ENCODE measurements around the gene OXCT2.
"Not testable (repeated sequence)": the region's sequence is repeated elsewhere in the genome, so short reads cannot be mapped to it uniquely, and the experiment has no call there.

Gene OXCT2

DNA sequence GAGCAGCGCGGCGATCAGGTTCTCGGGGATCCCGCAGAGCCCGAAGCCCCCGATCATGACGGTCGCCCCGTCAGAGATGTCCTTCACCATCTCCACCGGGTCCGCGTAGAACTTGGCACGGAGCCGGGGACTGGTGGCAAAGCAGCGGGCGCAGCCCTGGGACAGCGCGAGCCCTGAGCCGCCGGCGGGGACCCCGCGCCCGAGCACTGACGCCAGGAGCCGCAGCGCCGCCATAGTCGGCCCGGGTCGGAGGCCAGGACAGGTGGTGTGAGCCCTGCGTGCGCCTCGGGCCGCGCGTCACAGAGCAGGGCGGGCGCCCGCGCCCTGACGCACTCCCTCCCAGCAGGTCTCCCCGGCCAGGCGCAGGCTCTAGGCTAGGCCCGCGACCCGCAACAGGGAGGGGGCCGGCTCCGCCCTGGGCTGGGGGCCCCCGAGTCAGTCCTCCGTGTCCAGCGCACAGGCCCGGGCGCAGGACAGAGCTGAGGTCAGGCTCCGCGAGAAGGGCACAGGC, at the start of gene OXCT2:
TSS of gene OXCT2 (minus strand) at position 327 of the 511 bp plus-strand sequence. CDS start at position 234, 93 bp downstream.
- not testable (repeated sequence) for DNase-seq

- no peak for DNase-seq
Measured at GRCh38 chr1:39819091-39819812, 48.1 kb upstream of the OXCT2 start.

DNA sequence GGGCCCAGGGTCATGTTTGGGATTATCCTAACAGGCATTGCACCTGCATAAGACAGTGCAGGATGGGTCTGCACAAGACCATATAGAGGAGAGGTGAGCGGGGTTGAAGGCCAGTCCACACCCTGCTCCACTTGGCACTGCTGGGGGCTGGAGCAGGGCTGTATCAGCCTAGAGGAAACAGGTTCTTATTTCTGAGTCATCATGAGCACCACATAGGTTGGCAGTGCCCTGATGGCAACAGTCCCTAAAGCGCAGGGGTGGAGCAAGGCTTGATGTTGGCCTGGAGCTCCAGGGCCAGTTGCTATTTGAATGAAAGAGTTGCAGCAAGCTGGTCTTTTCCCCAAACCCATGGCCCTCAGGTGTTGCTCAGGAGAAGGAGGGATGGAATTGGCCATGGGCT, 47.3 kb upstream of the OXCT2 start:
- no peak for DNase-seq

DNA sequence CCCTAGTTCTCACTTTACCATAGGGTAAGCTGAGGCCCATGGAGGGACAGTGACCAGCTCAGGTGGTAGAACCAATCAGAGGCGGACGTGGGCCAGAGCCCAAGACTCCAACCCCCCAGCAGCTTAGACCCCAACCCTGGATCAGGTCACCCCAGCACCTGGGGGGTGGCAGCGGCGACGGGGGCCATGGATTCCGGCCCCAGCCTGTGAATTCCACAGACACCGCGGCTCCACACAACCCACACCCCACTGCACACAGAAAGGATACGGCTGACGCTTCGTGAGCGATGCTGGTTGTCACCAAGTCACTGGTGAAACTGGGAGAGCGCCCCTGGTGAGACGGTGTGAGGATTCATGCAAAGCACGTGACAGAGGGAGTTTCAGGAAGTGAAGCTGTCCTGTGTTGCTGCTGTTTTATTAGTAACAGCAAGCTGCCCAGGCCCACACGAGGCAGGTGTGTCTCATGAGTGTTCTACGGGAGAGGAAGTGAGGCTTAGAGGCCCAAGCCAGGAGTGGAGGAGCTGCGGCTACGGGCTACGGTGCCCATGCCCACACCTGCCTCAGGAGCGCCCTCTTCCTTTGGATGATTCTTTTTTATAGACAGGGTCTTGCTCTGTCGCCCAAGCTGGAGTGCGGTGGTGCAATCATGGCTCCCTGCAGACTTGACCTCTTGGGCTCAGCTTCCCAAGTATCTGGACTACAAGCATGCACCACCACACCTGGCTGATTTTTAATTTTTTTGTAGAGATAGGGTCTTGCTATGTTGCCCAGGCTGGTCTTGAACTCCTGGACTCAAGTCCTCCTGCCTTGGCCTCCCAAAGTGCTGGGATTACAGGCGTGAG, 46.2 kb upstream of the OXCT2 start:
- not testable (repeated sequence) for DNase-seq

DNA sequence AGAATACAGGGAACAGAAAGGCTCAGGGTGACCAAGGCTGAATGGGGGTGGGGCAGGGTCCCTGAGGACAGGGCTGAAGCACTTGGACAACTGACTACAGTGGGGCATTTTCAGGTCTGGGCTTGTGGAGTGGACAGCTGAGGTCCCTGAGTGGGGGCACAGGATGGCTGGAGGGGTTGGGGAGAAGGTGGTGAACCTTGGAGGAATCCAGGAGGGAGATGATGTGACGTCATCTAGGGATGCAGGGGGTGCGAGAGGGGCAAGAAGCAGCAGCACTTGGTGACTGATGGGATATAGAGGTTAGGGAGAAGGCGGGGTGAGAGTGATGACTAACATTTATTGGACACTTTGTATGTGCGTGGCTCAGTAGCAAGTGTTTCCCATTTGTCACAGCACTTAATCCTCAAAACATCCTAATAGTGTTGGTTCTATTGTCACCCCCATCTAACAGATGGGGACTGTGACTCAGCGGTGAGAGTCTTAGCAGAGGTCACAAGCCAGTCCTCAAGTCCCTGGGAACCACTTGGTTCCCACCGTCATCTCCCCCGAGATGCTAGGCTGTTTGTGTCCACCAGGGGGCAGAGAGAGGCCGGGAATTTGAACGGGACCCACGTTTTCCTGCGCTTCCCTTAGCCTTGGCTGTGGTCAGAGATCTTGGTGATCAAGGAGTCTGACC, 45.4 kb upstream of the OXCT2 start:
- DNase-seq, result peak; percentile 24

DNA sequence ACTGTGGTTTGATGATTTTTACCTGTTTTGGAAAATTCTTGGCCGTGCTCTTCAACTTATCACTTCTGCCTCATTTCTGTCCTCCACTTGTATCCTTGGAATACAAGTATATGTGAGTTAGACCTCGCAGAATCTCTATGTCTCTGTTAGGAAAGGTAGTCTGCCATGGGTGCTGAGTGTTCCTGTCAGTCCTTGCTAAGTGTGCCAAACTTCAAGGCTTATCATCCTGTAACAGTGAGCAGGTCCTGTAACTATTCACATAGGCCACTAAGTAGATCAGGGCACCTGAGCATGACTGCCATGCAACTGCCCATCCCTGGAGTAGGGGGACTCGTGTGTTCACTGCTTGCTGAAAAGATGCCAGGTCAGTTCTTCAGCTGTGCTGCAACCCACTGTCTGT, 41.8 kb upstream of the OXCT2 start:
- no peak for DNase-seq

- DNase-seq, result no peak
Measured at GRCh38 chr1:39808784-39809517, 37.8 kb upstream of the OXCT2 start.

- no peak for DNase-seq
Measured at GRCh38 chr1:39805385-39805784, 34.2 kb upstream of the OXCT2 start.

- no peak for DNase-seq
Measured at GRCh38 chr1:39802496-39803260, 31.5 kb upstream of the OXCT2 start.

DNA sequence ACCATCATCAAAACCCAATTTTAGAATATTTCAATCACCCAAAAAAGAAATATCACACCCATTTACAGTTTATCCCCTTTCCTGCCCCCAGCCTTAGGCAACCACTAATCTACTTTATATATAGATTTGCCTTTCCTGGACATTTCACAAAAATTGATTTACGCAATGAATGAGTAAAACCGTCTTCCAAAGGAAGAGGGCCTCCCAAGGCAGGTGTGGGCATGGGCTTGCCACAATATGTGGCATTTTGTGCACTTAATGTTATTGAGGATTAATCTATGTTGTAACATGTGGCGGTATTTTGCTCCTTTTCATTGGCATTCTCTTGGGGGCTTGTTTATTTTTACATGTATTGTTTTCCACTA, 29.3 kb upstream of the OXCT2 start:
- DNase-seq, result no peak

- peak; percentile 15 for DNase-seq
Measured at GRCh38 chr1:39799770-39800470, 28.8 kb upstream of the OXCT2 start.

DNA sequence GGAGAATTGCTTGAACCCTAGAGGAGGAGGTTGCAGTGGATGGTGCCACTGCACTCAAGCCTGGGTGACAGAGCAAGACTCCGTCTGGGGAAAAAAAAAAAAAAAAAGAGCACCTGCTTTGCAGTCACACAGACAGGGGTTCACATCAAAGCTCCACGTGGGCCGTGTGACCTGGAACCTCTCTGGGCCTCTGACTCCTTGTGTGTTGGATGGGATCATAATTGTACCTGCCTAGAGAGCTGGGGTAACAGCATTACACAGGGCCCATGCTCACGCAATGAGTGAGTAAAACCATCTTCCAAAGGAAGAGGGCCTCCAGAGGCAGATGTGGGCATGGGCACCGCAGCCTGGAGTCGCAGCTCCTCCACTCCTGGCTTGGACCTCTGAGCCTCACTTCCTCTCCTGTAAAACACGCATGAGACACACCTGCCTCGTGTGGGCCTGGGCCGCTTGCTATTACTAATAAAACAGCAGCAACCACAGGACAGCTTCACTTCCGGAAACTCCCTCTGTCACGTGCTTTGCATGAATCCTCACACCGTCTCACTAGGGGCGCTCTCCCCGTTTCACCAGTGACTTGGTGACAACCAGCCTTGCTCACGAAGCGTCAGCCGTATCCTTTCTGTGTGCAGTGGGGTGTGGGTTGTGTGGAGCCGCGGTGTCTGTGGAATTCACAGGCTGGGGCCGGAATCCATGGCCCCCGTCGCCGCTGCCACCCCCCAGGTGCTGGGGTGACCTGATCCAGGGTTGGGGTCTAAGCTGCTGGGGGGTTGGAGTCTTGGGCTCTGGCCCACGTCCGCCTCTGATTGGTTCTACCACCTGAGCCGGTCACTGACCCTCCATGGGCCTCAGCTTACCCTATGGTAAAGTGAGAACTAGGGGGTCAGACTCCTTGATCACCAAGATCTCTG, 28.0 kb upstream of the OXCT2 start:
- DNase-seq, result peak; percentile 74

DNA sequence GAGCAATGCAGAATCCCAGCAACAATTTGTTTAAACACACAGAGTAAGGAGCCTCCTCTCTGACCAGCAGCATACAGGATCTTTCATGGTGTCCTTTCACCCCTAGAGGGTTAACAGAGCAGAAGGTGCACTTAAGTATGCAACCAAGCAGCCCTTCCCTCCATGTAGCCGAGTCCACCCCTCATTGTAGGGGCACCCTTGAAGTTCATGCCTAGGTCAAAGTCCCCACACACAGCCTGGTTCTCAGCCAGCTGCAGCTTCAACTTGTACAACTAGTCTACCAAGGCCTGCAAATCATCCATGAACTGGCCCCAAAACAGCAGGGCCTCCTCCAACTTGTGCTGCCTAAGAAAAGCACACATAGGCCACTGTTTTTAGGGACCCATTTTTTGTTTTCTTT, 24.5 kb upstream of the OXCT2 start:
- DNase-seq, result no peak

GRCh38 chr1:39791838-39792237, 20.7 kb upstream of the OXCT2 start:
- DNase-seq, result no peak

GRCh38 chr1:39789571-39790110, 18.5 kb upstream of the OXCT2 start:
- DNase-seq, result peak; percentile 7

DNA sequence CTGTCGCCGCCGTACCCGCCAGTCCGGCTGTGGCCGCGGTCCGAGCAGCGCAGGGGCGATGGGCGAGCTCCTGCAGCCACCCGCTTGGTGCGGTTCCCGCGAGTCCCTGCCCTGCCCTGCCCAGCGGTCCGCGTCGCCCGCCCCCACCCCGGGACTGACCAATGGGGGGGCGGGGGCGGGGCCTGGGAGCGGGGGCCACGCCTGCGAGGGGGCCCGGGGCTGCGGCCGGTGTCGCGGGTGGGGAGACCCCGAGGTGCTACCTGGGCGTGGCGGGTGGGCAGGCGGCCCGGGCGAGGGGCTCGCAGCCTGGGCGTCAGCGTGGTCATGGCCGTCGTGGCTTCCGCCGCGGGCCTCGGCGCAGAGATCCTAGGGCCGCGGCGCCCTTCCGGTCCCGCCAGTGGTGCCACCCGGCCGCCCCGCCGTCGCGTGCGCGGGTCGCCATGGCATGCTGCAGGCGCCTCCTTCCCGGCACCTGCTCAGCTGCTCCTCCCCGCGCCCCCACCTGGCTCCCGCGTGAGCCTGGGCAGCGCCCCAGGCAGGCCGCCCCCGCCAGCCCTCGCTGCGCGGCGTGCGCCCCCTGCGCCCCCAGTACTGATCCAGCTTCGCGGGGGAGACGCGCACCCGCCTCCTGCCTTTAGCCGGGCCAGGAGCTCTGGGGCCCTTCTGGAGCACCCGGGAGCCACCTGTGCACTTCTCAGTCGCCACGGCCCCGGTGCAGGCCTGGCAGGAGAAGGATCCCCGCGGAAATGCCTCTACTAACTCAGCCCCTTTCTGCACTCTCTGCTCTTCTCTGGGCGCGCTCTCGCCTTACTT, 17.8 kb upstream of the OXCT2 start, which contains the start of gene BMP8B:
TSS of gene BMP8B (minus strand) at position 108 of the 813 bp plus-strand sequence. CDS start 380 bp downstream, outside the sequence.
- peak; percentile 43 for DNase-seq

DNA sequence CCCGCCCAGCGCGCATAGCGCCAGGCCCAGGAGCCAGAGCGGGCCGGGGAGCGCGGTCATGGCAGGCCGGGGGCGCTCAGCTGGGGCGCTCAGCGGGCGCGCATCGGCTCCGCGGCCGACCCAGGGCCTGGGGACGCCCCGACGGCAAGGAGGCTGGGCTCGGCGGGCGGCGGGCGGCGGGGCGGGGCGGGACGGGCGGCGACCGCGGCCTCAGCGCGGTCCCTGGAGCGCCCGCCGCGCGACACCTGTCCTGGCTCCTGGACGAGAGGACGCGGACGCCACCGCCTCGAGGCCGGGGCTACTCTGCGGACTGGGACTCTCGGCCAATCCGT, 17.2 kb upstream of the OXCT2 start:
- no peak for DNase-seq

DNA sequence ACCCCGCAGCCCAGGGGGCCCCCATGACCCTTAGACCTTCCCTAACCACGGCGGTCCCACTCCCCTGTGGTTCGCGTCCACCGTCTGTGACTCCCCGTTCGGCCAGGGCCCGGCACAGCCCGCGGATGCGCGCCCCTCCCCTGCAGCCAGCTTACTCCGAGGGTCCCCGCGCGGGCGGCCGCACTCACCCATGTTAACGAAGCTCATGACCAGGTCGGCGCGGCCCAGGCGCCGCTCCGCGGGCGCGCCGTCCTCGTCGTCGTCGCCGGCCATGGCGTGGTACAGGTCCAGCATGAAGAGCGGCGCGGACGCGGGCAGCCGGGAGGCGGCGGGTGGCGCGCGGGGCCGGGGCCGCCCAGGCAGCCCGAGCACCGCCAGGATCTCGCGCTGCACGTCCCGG, 16.8 kb upstream of the OXCT2 start:
- DNase-seq, result not testable (repeated sequence)

GRCh38 chr1:39787468-39787867, 16.3 kb upstream of the OXCT2 start:
- no peak for DNase-seq

Measured in GDM1 (cell line).